Measurements from ENCODE around the gene CSTPP1. TPM values are rescaled to one million over a fixed set of nuclear protein-coding genes. Genes with fewer than 3 reads are reported as not detected.

Gene CSTPP1
- total RNA-seq, 1 experiment from 2014 or later: 88.3 TPM

- no peak for TF ChIP-seq EZH2 (IDR thresholded peaks at IDR 0.05; ENCODE audit: low read depth)
- no peak for TF ChIP-seq CTCF (conservative IDR thresholded peaks at IDR 0.05)
- Histone ChIP-seq H3K9me2 (ENCODE audit: insufficient read depth) (no peaks in the 10 kb centered on the region), H3K27me3 (ENCODE audit: insufficient read depth, low read depth) (no peaks in the 10 kb centered on the region), H3K27ac (no peak overlapping the region), H4K20me1 (ENCODE audit: insufficient read depth) (peaks cover 40% of the 10 kb centered on the region), H3K79me2 (ENCODE audit: low read depth) (peaks cover 42% of the 10 kb centered on the region), H3K4me2 (no peak overlapping the region), H3K4me3 (no peak overlapping the region), H3K4me1 (replicated peaks; ENCODE audit: insufficient read depth) (peaks cover 7% of the 10 kb centered on the region), H2AFZ (no peak overlapping the region), H3K36me3 (ENCODE audit: low read depth) (peaks cover 43% of the 10 kb centered on the region), H3F3A (ENCODE audit: insufficient read depth, low read depth) (peaks cover 19% of the 10 kb centered on the region; the same call in 1 of the 2 replicates), H3K9me3 (ENCODE audit: insufficient read depth, low read depth) (no peaks in the 10 kb centered on the region)
- CTCF ChIA-PET: no interaction called here
- POLR2A ChIA-PET (ENCODE audit: unreplicated experiment): no interaction called here
- intact Hi-C loops (cut with micrococcal nuclease; ENCODE audit: unreplicated experiment): no loop called here
- DNase-seq: no peak
- no TSS peak for BruUV-seq (replicated peaks)
These were observed 234.7 kb downstream of the CSTPP1 start for GRCh38 chr11:47171061-47171838.

DNA sequence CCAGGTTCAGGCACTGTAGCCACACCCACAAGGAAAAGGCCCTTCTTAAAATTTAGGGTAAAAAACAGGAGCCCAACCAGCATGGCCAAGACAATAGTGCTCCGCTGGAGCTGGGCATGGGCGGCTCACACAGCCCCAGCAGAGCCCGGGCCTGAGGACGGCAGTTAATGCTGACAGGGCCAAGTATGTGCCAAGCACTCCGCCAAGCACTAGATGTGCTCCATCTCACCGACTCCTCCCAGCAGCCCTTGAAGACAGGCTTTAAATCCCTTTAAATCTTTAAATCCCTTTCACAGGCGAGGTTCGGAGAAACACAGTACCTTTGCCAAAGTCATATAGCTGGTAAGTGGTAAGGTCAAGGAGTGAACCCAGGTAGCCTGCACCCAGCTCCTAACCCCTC, 235.3 kb downstream of the CSTPP1 start:
- intact Hi-C loops (cut with micrococcal nuclease; ENCODE audit: unreplicated experiment): no loop called here
- Histone ChIP-seq H3K79me2 (ENCODE audit: low read depth) (peaks cover 45% of the 10 kb centered on the region), H3K36me3 (ENCODE audit: low read depth) (peaks cover 40% of the 10 kb centered on the region), H3K4me2 (no peak overlapping the region), H3K9me3 (ENCODE audit: insufficient read depth, low read depth) (no peaks in the 10 kb centered on the region), H2AFZ (no peak overlapping the region), H3K27ac (no peak overlapping the region), H3K27me3 (ENCODE audit: insufficient read depth, low read depth) (no peaks in the 10 kb centered on the region), H4K20me1 (ENCODE audit: insufficient read depth) (peaks cover 36% of the 10 kb centered on the region), H3K4me3 (no peak overlapping the region), H3F3A (ENCODE audit: insufficient read depth, low read depth) (peaks cover 19% of the 10 kb centered on the region; the same call in 1 of the 2 replicates), H3K4me1 (replicated peaks; ENCODE audit: insufficient read depth) (peaks cover 7% of the 10 kb centered on the region), H3K9me2 (ENCODE audit: insufficient read depth) (no peaks in the 10 kb centered on the region)
- CTCF ChIA-PET: no interaction called here
- TF ChIP-seq CTCF (conservative IDR thresholded peaks at IDR 0.05): no peak
- no peak for TF ChIP-seq EZH2 (IDR thresholded peaks at IDR 0.05; ENCODE audit: low read depth)
- no peak for DNase-seq
- BruUV-seq (replicated peaks): no TSS peak
- POLR2A ChIA-PET (ENCODE audit: unreplicated experiment): no interaction called here

- H4K20me1 ChIP-seq (ENCODE audit: insufficient read depth): peaks cover 27% of the 10 kb centered on the region
- H3K27me3 ChIP-seq (ENCODE audit: insufficient read depth, low read depth): no peaks in the 10 kb centered on the region
- H2AFZ ChIP-seq: no peak overlapping the region
- peaks cover 45% of the 10 kb centered on the region for H3K79me2 ChIP-seq (ENCODE audit: low read depth)
- POLR2A ChIA-PET (ENCODE audit: unreplicated experiment): no interaction called here
- intact Hi-C loops (cut with micrococcal nuclease; ENCODE audit: unreplicated experiment): no loop called here
- no peak overlapping the region for H3K4me2 ChIP-seq
- DNase-seq: no peak
- CTCF ChIA-PET: no interaction called here
- peaks cover 40% of the 10 kb centered on the region for H3K36me3 ChIP-seq (ENCODE audit: low read depth)
- H3K9me3 ChIP-seq (ENCODE audit: insufficient read depth, low read depth): no peaks in the 10 kb centered on the region
- H3K27ac ChIP-seq: no peak overlapping the region
- H3K4me3 ChIP-seq: no peak overlapping the region
- no peaks in the 10 kb centered on the region for H3K9me2 ChIP-seq (ENCODE audit: insufficient read depth)
- no TSS peak for BruUV-seq (replicated peaks)
- peaks cover 19% of the 10 kb centered on the region for H3F3A ChIP-seq (ENCODE audit: insufficient read depth, low read depth)
- TF ChIP-seq CTCF (conservative IDR thresholded peaks at IDR 0.05) (no peak), EZH2 (IDR thresholded peaks at IDR 0.05; ENCODE audit: low read depth) (no peak)
- H3K4me1 ChIP-seq (replicated peaks; ENCODE audit: insufficient read depth): peaks cover 12% of the 10 kb centered on the region
These were observed 236.3 kb downstream of the CSTPP1 start for GRCh38 chr11:47172740-47173336.
